ENCODE results near the gene ENTREP3.

Gene ENTREP3

DNA sequence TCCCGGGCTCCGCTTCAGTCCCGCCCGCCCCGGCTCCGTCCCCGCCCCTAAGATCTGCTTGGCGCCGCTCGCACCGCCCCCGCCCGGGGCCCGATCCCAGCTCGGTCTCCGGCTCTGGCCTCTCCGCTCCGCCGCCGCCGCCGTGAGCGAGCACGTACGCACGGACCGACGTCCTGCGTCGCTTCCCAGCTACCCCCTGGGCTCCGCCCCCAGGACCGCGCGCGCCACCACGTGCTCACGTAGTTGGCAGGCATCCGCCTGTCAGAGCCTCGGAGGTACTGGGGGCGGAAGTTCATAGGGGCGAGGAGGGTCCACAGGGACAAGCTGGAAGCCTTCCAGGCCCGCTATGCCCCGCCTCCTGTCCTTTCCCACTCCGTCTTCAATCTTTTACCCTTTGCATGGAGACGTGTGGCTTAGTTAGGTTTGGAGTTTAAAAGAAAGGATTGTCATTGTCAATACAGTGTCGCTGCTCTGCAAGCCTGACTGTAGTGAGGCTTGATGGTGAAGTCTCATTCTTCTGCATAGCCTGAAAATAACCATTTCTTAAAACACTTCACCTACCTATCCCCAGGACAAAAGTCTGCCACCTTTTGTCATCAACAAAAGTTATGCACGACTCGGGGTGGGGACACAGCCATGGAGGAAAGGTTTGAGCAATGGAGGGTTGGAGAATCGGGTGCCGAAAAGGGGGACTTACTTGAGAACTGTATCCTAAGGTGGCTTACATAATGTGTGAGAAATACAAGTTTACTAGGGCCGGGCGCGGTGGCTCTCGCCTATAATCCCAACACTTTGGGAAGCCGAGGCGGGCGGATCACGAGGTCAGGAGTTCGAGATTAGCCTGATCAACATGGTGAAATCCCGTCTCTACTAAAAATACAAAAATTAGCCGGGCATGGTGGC is 18.3 kb upstream of the ENTREP3 start, which contains the start of gene CLK2:
TSS of gene CLK2 (minus strand) at position 162 of the 903 bp plus-strand sequence. CDS start 2,527 bp downstream, outside the sequence.
- Histone ChIP-seq H4K91ac (ENCODE audit: low read length) (peak within 1 kb of the TSS; percentile 85), H2BK5ac (ENCODE audit: low read depth, low read length, poor library complexity, severe bottlenecking) (peak within 1 kb of the TSS; percentile 78), H3K4me3 (ENCODE audit: insufficient read depth in 1 of 2, low read depth in 1 of 2, low read length in 2 of 2) (peak within 1 kb of the TSS; percentile 78 to 88), H3K4me1 (ENCODE audit: control insufficient read depth, insufficient read depth, low read depth, low read length) (peaks cover 7% of the 10 kb centered on the region), H3K27ac (ENCODE audit: low read length, poor library complexity, severe bottlenecking) (peak within 1 kb of the TSS; percentile 92), H3K23ac (ENCODE audit: low read length in 2 of 2) (no peak within 1 kb of the TSS), H3K9me3 (ENCODE audit: control insufficient read depth, low read length) (no peaks in the 10 kb centered on the region), H2AK5ac (ENCODE audit: low read length, severe bottlenecking) (peak within 1 kb of the TSS; percentile 85), H3K9ac (ENCODE audit: low read length) (peak within 1 kb of the TSS; percentile 90), H3K14ac (ENCODE audit: low read length in 2 of 2) (peak within 1 kb of the TSS; percentile 29 to 53), H4K8ac (ENCODE audit: low read length) (peak within 1 kb of the TSS; percentile 83), H2BK15ac (ENCODE audit: low read depth, poor library complexity, severe bottlenecking) (peak within 1 kb of the TSS; percentile 61), H2BK12ac (ENCODE audit: low read length in 2 of 2) (peak within 1 kb of the TSS; percentile 35 to 64), H2AFZ (ENCODE audit: low read depth, low read length) (no peak within 1 kb of the TSS), H3K36me3 (ENCODE audit: control insufficient read depth in 1 of 2, insufficient read depth in 2 of 2, low read depth in 1 of 2, low read length in 2 of 2) (peaks cover 22 to 30% of the 10 kb centered on the region in 2 experiments), H3K4ac (ENCODE audit: low read depth in 1 of 2, low read length in 2 of 2) (peak within 1 kb of the TSS; percentile 82 to 92), H3K4me2 (ENCODE audit: low read length, poor library complexity, severe bottlenecking) (peak within 1 kb of the TSS; percentile 86), H2BK120ac (ENCODE audit: low read depth, low read length) (peak within 1 kb of the TSS; percentile 99), H3K27me3 (ENCODE audit: control insufficient read depth in 1 of 2, insufficient read depth in 1 of 2, low read length in 2 of 2) (no peaks in the 10 kb centered on the region), H3K79me1 (replicated peaks; ENCODE audit: low read length, poor library complexity, severe bottlenecking) (peaks cover 13% of the 10 kb centered on the region), H3K18ac (ENCODE audit: low read depth in 1 of 2, low read length in 2 of 2) (peak within 1 kb of the TSS; percentile 71 to 97)
- peak; percentile 93 for DNase-seq
- WGBS, result 21% methylated on average over 53 of the region's 61 CpGs

DNA sequence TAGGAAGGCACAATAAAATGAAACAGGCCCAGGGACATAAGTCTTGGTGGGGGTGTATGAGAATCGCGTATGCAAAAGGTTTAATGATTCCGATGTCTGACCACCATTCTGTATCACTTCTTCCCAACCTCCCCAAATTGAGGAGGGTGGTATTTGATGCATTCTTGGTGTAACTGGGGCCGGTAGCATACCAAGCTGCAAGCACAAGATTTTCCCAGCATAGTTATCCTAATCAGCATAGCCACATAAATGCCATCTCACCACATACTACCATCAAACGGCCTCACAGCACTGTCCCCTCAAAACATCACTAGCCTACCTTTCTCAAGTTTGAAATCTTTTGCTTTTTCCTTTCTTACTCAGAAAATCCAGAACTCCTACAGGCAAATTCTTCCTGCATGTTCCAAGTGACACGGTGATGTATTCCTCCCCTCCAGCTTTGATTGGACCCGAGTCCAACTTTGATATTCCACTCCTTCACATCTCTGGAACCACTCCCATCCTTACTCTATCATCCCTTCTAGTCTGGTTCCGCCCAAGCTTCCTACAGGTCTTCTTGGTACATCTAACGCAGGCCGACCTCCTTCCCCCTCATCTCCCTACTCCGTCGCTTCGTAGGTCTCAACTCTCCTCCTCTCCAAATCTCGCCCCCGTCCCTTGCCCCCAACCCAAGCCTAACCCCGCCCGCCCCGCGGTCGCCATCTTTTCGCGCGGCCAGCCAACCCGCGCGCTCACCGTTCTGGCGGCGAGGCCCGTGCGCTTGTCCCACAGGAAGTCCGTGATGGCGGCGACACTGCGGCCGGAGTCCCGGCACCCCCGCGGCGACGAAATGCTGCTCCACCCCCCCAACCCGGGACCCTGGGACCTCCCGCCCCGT is 17.4 kb upstream of the ENTREP3 start:
- Histone ChIP-seq H3K79me1 (replicated peaks; ENCODE audit: low read length, poor library complexity, severe bottlenecking) (peaks cover 17% of the 10 kb centered on the region), H3K4me3 (ENCODE audit: insufficient read depth in 1 of 2, low read depth in 1 of 2, low read length in 2 of 2) (peak overlapping the region; percentile 78 to 88), H4K8ac (ENCODE audit: low read length) (peak overlapping the region; percentile 81), H3K27ac (ENCODE audit: low read length, poor library complexity, severe bottlenecking) (peak overlapping the region; percentile 92), H3K9me3 (ENCODE audit: control insufficient read depth, low read length) (no peaks in the 10 kb centered on the region), H3K18ac (ENCODE audit: low read depth in 1 of 2, low read length in 2 of 2) (peak overlapping the region; percentile 67 to 97), H3K4me2 (ENCODE audit: low read length, poor library complexity, severe bottlenecking) (peak overlapping the region; percentile 72), H2AFZ (ENCODE audit: low read depth, low read length) (no peak overlapping the region), H3K23ac (ENCODE audit: low read length in 2 of 2) (no peak overlapping the region), H2AK5ac (ENCODE audit: low read length, severe bottlenecking) (no peak overlapping the region), H2BK5ac (ENCODE audit: low read depth, low read length, poor library complexity, severe bottlenecking) (peak overlapping the region; percentile 78), H2BK15ac (ENCODE audit: low read depth, poor library complexity, severe bottlenecking) (peak overlapping the region; percentile 19), H3K36me3 (ENCODE audit: control insufficient read depth in 1 of 2, insufficient read depth in 2 of 2, low read depth in 1 of 2, low read length in 2 of 2) (peaks cover 31 to 39% of the 10 kb centered on the region in 2 experiments), H3K14ac (ENCODE audit: low read length in 2 of 2) (peak overlapping the region; percentile 17 to 53), H3K27me3 (ENCODE audit: control insufficient read depth in 1 of 2, insufficient read depth in 1 of 2, low read length in 2 of 2) (no peaks in the 10 kb centered on the region), H2BK120ac (ENCODE audit: low read depth, low read length) (peak overlapping the region; percentile 99), H2BK12ac (ENCODE audit: low read length in 2 of 2) (peak overlapping the region in 1 of 2 experiments; percentile 35), H3K9ac (ENCODE audit: low read length) (peak overlapping the region; percentile 90), H3K4me1 (ENCODE audit: control insufficient read depth, insufficient read depth, low read depth, low read length) (peaks cover 3% of the 10 kb centered on the region), H4K91ac (ENCODE audit: low read length) (peak overlapping the region; percentile 85), H3K4ac (ENCODE audit: low read depth in 1 of 2, low read length in 2 of 2) (peak overlapping the region; percentile 82 to 92)
- WGBS, result 8% methylated on average over 28 of the region's 44 CpGs
- peak; percentile 79 for DNase-seq

DNA sequence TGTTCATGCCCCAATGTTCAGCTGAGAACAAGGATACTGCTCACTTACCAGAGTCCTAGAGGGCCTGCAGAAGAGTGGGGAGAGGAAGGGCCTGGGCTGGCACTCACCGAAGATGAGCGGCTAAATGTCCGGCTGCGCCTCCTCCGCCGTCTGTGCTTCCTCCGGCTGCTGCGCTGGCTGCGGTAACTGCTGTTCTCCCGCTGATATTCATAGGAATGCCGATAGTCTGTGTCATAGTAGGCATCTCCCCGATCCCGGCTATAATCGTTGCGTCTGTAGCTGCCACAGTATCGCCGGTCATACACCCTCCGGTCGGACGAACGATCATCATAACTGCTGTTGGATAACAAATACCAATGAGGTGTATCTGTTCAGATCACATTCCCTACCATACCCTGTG is 14.1 kb upstream of the ENTREP3 start:
- H3K79me1 ChIP-seq (replicated peaks; ENCODE audit: low read length, poor library complexity, severe bottlenecking), result peaks cover 26% of the 10 kb centered on the region
- H3K4me2 ChIP-seq (ENCODE audit: low read length, poor library complexity, severe bottlenecking), result no peak overlapping the region
- no peak overlapping the region for H2BK12ac ChIP-seq (ENCODE audit: low read length in 2 of 2)
- WGBS, result 98% methylated on average over 21 of the region's 21 CpGs
- no peak overlapping the region for H2AFZ ChIP-seq (ENCODE audit: low read depth, low read length)
- H3K9me3 ChIP-seq (ENCODE audit: control insufficient read depth, low read length), result no peaks in the 10 kb centered on the region
- no peak overlapping the region for H3K4me3 ChIP-seq (ENCODE audit: insufficient read depth in 1 of 2, low read depth in 1 of 2, low read length in 2 of 2)
- no peak overlapping the region for H2BK15ac ChIP-seq (ENCODE audit: low read depth, poor library complexity, severe bottlenecking)
- no peak overlapping the region for H3K14ac ChIP-seq (ENCODE audit: low read length in 2 of 2)
- no peak overlapping the region for H3K9ac ChIP-seq (ENCODE audit: low read length)
- no peaks in the 10 kb centered on the region for H3K27me3 ChIP-seq (ENCODE audit: control insufficient read depth in 1 of 2, insufficient read depth in 1 of 2, low read length in 2 of 2)
- H3K36me3 ChIP-seq (ENCODE audit: control insufficient read depth in 1 of 2, insufficient read depth in 2 of 2, low read depth in 1 of 2, low read length in 2 of 2), result peaks cover 51 to 69% of the 10 kb centered on the region in 2 experiments
- no peak overlapping the region for H3K23ac ChIP-seq (ENCODE audit: low read length in 2 of 2)
- no peak overlapping the region for H4K8ac ChIP-seq (ENCODE audit: low read length)
- no peak overlapping the region for H2BK120ac ChIP-seq (ENCODE audit: low read depth, low read length)
- H2BK5ac ChIP-seq (ENCODE audit: low read depth, low read length, poor library complexity, severe bottlenecking), result no peak overlapping the region
- no peak for DNase-seq
- no peak overlapping the region for H4K91ac ChIP-seq (ENCODE audit: low read length)
- H3K27ac ChIP-seq (ENCODE audit: low read length, poor library complexity, severe bottlenecking), result no peak overlapping the region
- no peak overlapping the region for H3K4ac ChIP-seq (ENCODE audit: low read depth in 1 of 2, low read length in 2 of 2)
- H3K18ac ChIP-seq (ENCODE audit: low read depth in 1 of 2, low read length in 2 of 2), result no peak overlapping the region
- peaks cover 3% of the 10 kb centered on the region for H3K4me1 ChIP-seq (ENCODE audit: control insufficient read depth, insufficient read depth, low read depth, low read length)
- H2AK5ac ChIP-seq (ENCODE audit: low read length, severe bottlenecking), result no peak overlapping the region
